HG03097 (cell line): ENCODE results near the gene ATAD1.
"Not testable (repeated sequence)": the region's sequence is repeated elsewhere in the genome, so short reads cannot be mapped to it uniquely, and the experiment has no call there.

ENCODE experiments used
- ATAC-seq: cut with Tn5 transposase; IDR thresholded peaks from one replicate; pipeline ENCODE4 v1.9.1; 2021; ENCODE audit not compliant: unreplicated experiment, low FRiP score

Gene ATAD1

GRCh38 chr10:87760195-87760905 lies 57.7 kb downstream of the ATAD1 start:
- ATAC-seq: no peak

GRCh38 chr10:87759551-87759950 lies 58.5 kb downstream of the ATAD1 start:
- no peak for ATAC-seq

GRCh38 chr10:87757685-87758084 lies 60.3 kb downstream of the ATAD1 start:
- no peak for ATAC-seq

- ATAC-seq: no peak
Measured at GRCh38 chr10:87753995-87754866, 63.8 kb downstream of the ATAD1 start.

GRCh38 chr10:87752566-87752965 lies 65.5 kb downstream of the ATAD1 start:
- ATAC-seq: no peak

- no peak for ATAC-seq
Measured at GRCh38 chr10:87751274-87751673, 66.8 kb downstream of the ATAD1 start.

GRCh38 chr10:87750817-87751216 lies 67.2 kb downstream of the ATAD1 start:
- no peak for ATAC-seq

GRCh38 chr10:87750001-87750671 lies 67.9 kb downstream of the ATAD1 start:
- ATAC-seq: no peak

- ATAC-seq: not testable (repeated sequence)
Measured at GRCh38 chr10:87748244-87748643, 69.8 kb downstream of the ATAD1 start.

GRCh38 chr10:87746911-87747310 lies 71.1 kb downstream of the ATAD1 start:
- ATAC-seq: no peak

- no peak for ATAC-seq
Measured at GRCh38 chr10:87744606-87745005, 73.4 kb downstream of the ATAD1 start.

GRCh38 chr10:87742992-87743610 lies 74.9 kb downstream of the ATAD1 start:
- ATAC-seq: not testable (repeated sequence)

GRCh38 chr10:87740254-87740655 lies 77.8 kb downstream of the ATAD1 start:
- no peak for ATAC-seq

- no peak for ATAC-seq
Measured at GRCh38 chr10:87739703-87740102, 78.3 kb downstream of the ATAD1 start.

- not testable (repeated sequence) for ATAC-seq
Measured at GRCh38 chr10:87738253-87738652, 79.8 kb downstream of the ATAD1 start.

- ATAC-seq: no peak
Measured at GRCh38 chr10:87734987-87735827, 82.8 kb downstream of the ATAD1 start.

- ATAC-seq: no peak
Measured at GRCh38 chr10:87733081-87733480, 84.9 kb downstream of the ATAD1 start.

- no peak for ATAC-seq
Measured at GRCh38 chr10:87729940-87730339, 88.1 kb downstream of the ATAD1 start.

GRCh38 chr10:87724789-87725188 lies 93.2 kb downstream of the ATAD1 start:
- ATAC-seq: no peak

GRCh38 chr10:87723500-87723899 lies 94.5 kb downstream of the ATAD1 start:
- ATAC-seq: no peak
